Measurements from ENCODE around the gene COL5A1.

- TF ChIP-seq TAF1 (IDR thresholded peaks at IDR 0.05; ENCODE audit: borderline replicate concordance, insufficient read depth, low read length) (no peak), REST (IDR thresholded peaks at IDR 0.05; ENCODE audit: insufficient read depth in 1 of 2, low read depth in 2 of 2, low read length in 2 of 2) (no peak), SIN3A (IDR thresholded peaks at IDR 0.05; ENCODE audit: borderline replicate concordance, insufficient read depth, low read length) (no peak)
These were observed 231.1 kb downstream of the COL5A1 start for GRCh38 chr9:134872482-134873231.

Measured in PFSK-1 (cell line).